GM18861 (cell line): ENCODE results near the gene PDK4.

Experiments used
- ATAC-seq: cut with Tn5 transposase; IDR thresholded peaks from one replicate; pipeline ENCODE4 v1.9.1; 2021; ENCODE audit not compliant: unreplicated experiment

Gene PDK4

DNA sequence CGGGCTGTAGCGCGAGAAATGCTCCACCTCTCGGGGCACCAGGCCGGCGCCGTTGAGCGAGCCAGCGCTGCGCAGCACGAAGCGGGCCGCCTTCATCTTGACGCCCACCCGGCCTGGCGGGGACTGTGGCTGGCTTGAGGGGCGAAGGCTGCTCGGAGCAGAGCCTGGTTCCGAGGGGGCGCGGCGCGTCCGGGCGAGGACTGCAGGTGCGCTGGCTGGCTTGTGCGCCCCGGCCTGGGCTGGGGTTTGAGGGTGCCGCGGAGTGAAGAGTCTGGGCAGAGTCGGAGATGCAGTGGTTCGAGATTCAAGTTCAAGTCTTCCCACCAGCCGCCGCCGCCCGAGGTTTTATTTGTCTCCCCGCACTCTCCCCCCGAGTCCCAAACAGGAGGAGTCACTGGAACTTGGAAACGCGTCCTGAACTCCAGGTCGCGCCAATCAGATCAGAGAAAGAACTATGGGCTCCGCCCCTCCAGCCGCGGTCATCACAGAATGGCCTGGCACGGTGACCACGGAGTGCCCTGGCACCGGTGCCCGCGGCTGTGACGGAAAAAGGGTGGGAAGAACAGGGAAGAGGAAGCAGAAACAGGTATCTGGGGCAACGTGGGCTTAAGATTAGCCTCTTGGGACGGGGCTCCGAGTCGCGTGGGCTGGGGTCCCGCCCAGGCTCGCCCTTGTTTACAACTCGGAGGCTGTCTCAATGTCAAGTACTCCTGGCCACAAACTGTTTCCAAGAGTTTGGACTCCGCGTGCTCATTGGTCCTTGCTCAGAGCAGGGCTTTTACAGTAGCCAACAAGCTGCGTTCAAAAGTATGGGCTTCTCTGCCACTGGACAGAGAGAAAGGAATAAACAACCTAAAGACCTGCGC, at the start of gene PDK4:
Gene PDK4 (minus strand): TSS at position 319 of the 866 bp plus-strand sequence. CDS start 223 bp downstream, at position 96.
- no peak for ATAC-seq

DNA sequence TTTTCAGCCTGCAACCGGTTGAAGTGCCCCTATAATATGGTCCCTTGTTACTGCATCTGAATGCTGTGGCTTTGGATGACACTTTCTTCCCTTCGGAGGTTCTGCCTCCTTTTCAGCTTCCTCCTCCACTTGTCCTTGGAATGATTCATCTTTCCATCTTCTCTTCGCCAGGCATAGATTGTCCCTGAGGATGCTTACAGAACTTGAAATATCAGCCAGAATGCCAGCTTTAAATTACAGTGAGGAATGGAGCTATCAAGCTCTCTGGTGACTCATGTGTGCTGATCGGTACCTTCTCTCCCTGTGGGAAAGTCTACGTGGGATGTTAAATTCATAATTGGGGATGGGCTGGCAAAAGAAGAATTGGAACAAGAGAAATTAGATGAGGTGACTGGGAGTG, 45.9 kb upstream of the PDK4 start:
- no peak for ATAC-seq

DNA sequence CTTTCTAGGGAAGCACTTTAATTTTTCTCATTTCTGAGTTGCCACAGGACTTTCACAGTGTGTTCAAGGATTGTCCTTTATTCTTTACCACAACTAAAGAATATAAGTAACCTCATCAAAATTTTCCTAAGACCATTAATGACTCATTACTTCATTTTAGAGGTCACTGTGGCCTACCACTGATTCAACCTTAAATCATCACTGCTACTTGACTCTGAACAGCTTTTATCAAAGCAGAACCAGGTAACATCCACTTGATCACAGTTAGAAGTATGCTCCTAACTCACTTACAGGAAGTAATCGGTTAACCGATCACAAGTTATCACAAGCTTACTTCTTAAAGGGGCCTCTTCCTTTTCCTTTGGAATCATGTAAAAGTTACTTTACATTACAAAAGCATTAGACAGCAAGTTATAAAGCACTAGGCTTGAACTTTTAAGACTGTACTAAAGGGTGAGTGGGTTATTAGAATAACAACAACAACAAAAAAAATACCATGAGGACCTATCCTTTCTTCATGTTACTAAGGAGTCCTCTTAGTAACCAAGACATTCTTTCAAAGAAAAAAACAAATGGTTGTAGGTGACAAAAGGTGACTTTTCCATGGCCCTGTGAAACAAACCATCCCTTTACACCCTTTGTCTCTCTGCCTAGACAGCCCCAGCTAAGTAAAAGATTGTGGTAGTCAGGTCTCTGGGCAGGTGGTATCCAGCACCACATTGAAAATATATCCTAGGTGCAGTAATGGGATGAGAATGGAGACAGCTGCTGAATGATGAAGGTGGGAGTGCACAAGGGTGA, 40.0 kb upstream of the PDK4 start:
- no peak for ATAC-seq

GRCh38 chr7:95632609-95633008, 36.3 kb upstream of the PDK4 start:
- ATAC-seq = no peak

DNA sequence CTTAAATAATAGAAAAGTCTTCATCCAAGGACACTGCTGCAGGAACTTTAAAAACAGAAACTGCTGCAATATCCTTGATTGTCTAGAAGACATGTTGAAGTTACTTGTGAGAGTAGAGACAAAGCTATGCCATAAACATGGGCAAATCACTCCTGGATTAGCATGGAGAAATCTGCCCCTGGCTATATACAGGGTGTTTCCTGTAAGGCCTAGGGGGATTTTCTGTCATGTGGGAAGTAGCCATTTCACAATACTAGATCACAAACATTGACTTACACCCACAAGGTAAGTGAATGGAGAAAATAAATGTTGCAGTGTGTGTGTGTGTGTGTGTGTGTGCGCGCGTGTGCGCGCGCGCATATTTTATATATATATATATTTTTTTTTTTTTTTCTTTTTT, 35.2 kb upstream of the PDK4 start:
- ATAC-seq = no peak

DNA sequence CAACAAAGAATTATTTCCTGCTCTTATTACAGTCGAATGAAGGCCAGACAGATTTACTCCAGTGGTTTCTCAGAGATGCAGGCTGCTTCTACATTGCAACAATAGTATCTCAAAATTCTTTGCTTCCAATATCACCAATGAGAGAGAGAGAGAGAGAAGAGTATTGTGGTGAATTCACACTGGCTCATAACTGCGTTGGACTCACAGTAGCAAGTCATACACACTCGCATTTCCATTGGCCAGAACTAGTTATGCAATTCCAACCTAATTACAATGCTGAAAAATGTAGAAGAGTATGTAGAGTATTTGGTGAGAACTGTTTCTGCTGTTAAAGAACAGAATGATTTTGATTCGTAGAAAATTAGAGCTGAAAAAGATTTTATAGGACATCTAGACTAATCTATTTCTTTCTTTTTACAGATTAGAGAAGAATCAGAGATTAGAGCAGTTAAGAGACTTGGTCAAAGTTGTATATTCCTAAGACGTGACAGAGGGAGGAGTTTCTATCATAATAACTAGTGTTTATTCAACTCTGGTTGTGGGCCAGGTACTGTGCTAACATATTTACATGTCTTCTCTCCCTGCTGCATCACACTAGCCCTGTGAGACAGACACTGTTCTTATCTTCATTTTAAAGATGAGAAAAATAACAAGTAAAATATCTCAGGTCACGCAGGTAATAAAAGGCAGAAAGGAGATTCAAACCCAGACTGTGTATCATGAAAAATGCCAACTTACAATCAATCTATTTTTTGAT, 34.6 kb upstream of the PDK4 start:
- ATAC-seq = no peak

GRCh38 chr7:95628831-95629439, 32.6 kb upstream of the PDK4 start:
- ATAC-seq = no peak

DNA sequence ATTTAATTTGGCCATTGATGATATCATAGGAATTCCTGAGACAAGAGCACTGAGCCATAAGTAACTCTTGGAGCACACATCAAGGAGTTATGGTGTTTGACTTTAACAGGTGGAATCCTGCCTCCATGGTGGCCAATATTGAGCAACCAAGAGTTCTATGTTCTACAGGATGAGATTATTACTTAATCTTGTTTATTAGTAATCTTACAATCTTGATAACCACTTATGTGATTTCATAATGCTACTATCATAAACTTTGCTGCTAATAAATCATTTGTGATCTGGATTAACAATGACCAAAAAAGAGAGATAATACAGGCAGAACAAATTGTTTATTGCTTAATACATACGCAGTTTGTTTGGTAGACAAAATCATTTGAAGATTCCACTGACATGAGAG, 27.5 kb upstream of the PDK4 start:
- ATAC-seq = no peak

DNA sequence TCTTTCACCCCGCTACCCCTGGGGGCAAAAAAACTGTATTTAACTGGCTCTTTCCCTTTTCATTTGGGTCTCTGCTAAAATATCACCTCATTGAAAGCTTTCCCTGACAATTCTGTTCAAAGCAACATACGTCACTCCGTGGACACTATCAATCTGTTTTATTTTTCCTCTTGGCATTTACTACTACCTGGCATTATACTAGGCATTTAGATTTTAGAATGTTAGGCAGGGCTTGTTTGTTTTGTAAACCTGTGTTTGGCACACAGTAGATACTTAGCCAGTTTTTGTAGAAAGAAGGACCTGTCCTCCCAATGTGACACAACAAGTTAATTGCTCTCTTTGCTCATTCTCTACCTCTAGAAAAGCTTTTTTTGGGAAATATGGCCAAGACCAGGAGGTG, 26.5 kb upstream of the PDK4 start:
- ATAC-seq = no peak

- ATAC-seq = no peak
Observed at GRCh38 chr7:95622001-95622549, 25.8 kb upstream of the PDK4 start.

GRCh38 chr7:95621404-95621803, 25.1 kb upstream of the PDK4 start:
- no peak for ATAC-seq

DNA sequence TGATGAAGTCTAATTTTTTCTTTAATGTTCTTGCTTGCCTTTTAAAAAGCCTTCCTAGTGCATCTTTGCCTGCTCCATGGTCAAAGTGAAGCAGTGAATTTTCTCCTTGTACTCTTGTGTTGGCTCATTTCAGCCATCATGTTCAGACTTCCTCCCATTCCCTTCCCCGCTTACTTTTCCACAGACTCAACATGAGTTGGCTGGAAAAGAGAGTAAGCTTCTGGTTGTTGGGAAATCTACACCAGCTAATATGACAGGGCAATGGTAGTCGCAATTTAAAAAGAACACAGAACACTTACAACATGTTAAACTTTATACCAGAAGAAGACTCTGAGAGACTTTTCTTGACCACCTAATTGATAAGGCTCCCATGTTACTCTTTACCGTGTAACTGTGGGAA, 24.3 kb upstream of the PDK4 start:
- ATAC-seq = no peak

DNA sequence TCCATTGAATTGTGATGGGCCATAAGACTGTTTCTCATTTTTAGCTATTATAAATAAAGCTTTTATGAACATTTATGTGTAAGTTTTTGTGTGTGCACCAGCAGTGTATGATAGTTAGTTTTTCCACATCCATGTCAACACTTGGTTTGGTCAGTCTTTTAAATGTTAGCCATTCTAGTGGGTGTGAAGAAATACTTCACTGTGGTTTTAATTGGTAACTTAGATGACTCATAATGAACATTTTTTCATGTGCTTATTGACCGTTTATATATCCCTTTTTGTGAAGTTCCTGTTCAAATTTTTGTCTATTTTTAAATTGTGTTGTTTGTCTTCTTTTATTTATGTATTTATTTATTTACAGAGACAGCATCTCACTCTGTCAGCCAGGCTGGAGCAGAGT, 23.6 kb upstream of the PDK4 start:
- no peak for ATAC-seq

DNA sequence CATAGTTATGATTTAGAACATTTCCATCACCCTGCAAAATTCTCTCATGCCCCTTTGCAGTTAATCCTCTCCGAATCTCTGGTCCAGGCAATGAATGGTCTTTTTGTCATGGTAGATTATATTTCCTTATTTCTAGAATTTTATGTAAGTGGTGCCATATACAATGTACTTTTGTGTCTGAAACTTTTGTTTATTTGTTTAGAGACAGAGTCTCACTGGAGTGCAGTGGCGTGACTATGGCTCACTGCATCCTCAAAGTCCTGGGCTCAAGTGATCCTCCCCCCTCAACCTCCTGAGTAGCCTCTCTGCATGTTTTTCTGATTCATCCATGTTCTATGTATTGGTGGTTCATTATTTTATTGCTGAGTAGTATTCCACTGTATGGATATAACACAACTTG, 23.2 kb upstream of the PDK4 start:
- ATAC-seq = no peak

GRCh38 chr7:95614442-95614940, 18.2 kb upstream of the PDK4 start:
- ATAC-seq = no peak

DNA sequence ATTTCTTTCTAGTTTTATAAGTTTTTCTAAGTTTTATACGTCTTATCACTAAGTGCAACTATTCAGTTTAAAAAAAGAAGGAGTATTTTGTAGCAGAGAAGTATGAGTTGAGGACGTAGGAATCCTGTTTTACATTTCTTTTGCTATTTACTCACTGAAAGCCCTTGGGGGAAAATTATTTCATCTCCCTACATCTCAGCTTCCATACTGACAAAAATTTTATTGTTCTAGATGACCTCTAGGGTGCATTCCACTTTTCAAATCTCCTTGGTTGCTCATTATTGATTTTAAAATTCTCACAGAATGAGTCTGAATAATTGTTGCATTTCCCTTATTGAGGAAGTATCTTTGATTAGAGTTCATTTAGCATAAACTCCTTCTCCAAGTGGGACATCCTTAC, 14.9 kb upstream of the PDK4 start:
- no peak for ATAC-seq

GRCh38 chr7:95609277-95609971, 13.1 kb upstream of the PDK4 start:
- ATAC-seq = no peak

- peak; percentile 98 for ATAC-seq
Observed at GRCh38 chr7:95608359-95609173, 12.2 kb upstream of the PDK4 start.

GRCh38 chr7:95607561-95607960, 11.2 kb upstream of the PDK4 start:
- ATAC-seq = no peak
